CD8-positive, alpha-beta memory T cell (primary cell): ENCODE data around the gene TMOD3. TPM values are rescaled to one million over a fixed set of nuclear protein-coding genes. Genes with fewer than 3 reads are reported as not detected.

Source experiments
- CTCF ChIA-PET: fragments of 350-600 bp; sonication (Branson Sonifier 250); formaldehyde crosslinking; loops from one replicate; lab custom pipeline; 2021; ENCODE audit warnings: antibody characterized with exemption; lab: Charles Lee
- POLR2A ChIA-PET: fragments of 350-600 bp; sonication (Branson Sonifier 250); formaldehyde crosslinking; loops from one replicate; lab custom pipeline; 2021; ENCODE audit warnings: antibody characterized with exemption; lab: Charles Lee
- DNase-seq, 5 donors: peaks; one replicate each; pipeline versions ENCODE4 v3.0.0 to v3.0.0-alpha.2; 2020 to 2022; ENCODE audit warnings: mixed read lengths in 1 of 5
- H3K27ac ChIP-seq: one replicate; pipeline ENCODE4 v1.7.0; 2013; ENCODE audit warnings: low read depth, mild to moderate bottlenecking, low read length, moderate library complexity
- H3K27me3 ChIP-seq: 2 replicates; pipeline ENCODE4 v1.7.0; 2013; ENCODE audit warnings: low read length, mild to moderate bottlenecking; ENCODE audit not compliant: insufficient read depth, poor library complexity, severe bottlenecking
- H3K36me3 ChIP-seq: 2 replicates; pipeline ENCODE4 v1.7.0; 2013; ENCODE audit warnings: mild to moderate bottlenecking, low read length, moderate library complexity; ENCODE audit not compliant: insufficient read depth
- H3K4me1 ChIP-seq: 2 replicates; pipeline ENCODE4 v1.7.0; 2013; ENCODE audit warnings: mild to moderate bottlenecking, low read length, moderate library complexity; ENCODE audit not compliant: insufficient read depth
- H3K4me3 ChIP-seq: 2 replicates; pipeline ENCODE4 v1.7.0; 2013; ENCODE audit warnings: mild to moderate bottlenecking, low read length
- H3K9me3 ChIP-seq: 2 replicates; pipeline ENCODE4 v1.7.0; 2013; ENCODE audit warnings: mild to moderate bottlenecking, low read length
- H3K27ac Mint-ChIP-seq, 8 donors: one replicate each; pipeline ENCODE4 v1.8.0; 2020 to 2021; ENCODE audit warnings: mixed read lengths in 8 of 8, mild to moderate bottlenecking in 6 of 8, inconsistent platforms in 3 of 8, moderate library complexity in 3 of 8
- H3K27me3 Mint-ChIP-seq, 2 donors: one replicate each; pipeline ENCODE4 v1.8.0; 2020 to 2021; ENCODE audit warnings: mixed read lengths in 2 of 2, mild to moderate bottlenecking in 1 of 2, moderate library complexity in 1 of 2
- H3K36me3 Mint-ChIP-seq, 3 donors: one replicate each; pipeline ENCODE4 v1.8.0; 2020 to 2021; ENCODE audit warnings: mixed read lengths in 3 of 3, inconsistent platforms in 1 of 3, mild to moderate bottlenecking in 1 of 3
- H3K4me1 Mint-ChIP-seq, 3 donors: one replicate each; pipeline ENCODE4 v1.8.0; 2020 to 2021; ENCODE audit warnings: mixed read lengths in 3 of 3, inconsistent platforms in 1 of 3, mild to moderate bottlenecking in 1 of 3
- H3K4me3 Mint-ChIP-seq, 7 donors: one replicate each; pipeline ENCODE4 v1.8.0; 2020 to 2021; ENCODE audit warnings: mixed read lengths in 7 of 7, mild to moderate bottlenecking in 6 of 7, moderate library complexity in 4 of 7, inconsistent platforms in 2 of 7
- H3K9me3 Mint-ChIP-seq, 5 donors: one replicate each; pipeline ENCODE4 v1.8.0; 2020 to 2022; ENCODE audit warnings: mixed read lengths in 5 of 5, mild to moderate bottlenecking in 3 of 5, moderate library complexity in 2 of 5, inconsistent platforms in 1 of 5
- polyA plus RNA-seq: library from polyadenylated mRNA; unstranded; fragments of 300-500 nt; fragmentation: Illumina TruSeq; gene quantifications from one replicate; pipeline ENCODE4 v1.2.3, GENCODE V29; 2021
- total RNA-seq, 2 experiments: library from RNA; stranded (reverse); gene quantifications; one replicate each; pipeline ENCODE4 v1.2.3, GENCODE V29; 2021

TMOD3 gene
- total and polyA plus RNA-seq, 3 experiments from 2014 or later: 34.0 to 54.0 (median 52.6) TPM

DNA sequence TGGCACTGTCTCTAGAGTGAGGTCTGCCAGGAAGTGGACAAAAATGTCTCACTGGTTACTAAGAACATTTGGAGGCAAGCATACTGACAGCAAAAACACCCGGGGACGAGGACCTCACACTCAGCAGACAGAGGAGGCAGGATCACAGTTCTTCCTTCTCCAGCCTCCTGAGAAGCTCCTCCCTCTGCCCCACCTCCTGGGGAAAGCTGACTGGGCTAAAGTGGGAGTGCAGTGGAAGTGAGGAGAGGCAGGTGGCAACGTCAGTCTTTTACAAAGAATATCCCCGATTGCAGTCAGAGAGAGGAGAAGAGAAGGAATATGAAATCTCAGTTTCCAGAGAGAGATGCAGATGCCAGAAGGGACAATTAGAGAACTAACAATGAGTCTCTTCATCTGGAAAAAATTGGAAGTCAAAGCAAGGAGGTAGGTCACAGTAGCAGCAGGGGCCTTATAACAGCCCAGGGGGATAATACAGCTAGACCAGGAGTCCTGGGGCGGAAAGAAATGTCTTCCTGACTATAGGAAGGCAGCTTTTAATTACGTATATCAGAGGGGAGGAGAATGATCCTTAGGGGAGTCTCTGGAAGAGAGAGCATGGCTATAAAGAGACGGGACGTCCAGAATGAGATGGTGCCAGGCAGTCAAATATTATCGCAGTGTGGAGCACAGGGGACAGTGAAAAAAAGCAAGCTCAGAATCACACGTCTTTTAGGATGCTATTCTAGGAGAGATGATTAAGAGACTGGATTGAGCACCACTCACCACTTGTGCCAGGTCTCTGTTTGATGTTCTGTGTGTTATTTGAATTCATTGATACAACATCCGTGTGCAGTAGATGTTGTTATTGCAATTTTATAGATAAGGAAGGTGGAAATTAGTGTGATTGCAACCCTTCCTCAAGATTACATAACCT, 95.0 kb downstream of the TMOD3 start:
- Histone ChIP-seq H3K36me3 (peaks cover 18% of the 10 kb centered on the region), H3K9me3 (no peaks in the 10 kb centered on the region), H3K27me3 (no peaks in the 10 kb centered on the region), H3K27ac (no peak overlapping the region), H3K4me3 (no peak overlapping the region), H3K4me1 (no peaks in the 10 kb centered on the region)
- Mint-ChIP-seq H3K36me3 (peaks cover 0 to 65% (median 11%) of the 10 kb centered on the region in 3 donors), H3K27ac (peak overlapping the region in 5 of 8 donors; percentile 1 to 88 (median 71)), H3K4me3 (no peak overlapping the region), H3K27me3 (no peaks in the 10 kb centered on the region), H3K9me3 (no peaks in the 10 kb centered on the region), H3K4me1 (no peaks in the 10 kb centered on the region)
- ChIA-PET POLR2A (no interaction called here), CTCF (interaction anchor here (1.2 kb wide), 1 partner anchor 8 kb away, joined by 3 read pairs; no protein-coding TSS in a partner anchor)
- no peak for DNase-seq

GRCh38 chr15:51926809-51927208, 97.4 kb downstream of the TMOD3 start:
- H3K27me3 Mint-ChIP-seq: no peaks in the 10 kb centered on the region
- no peaks in the 10 kb centered on the region for H3K4me1 ChIP-seq
- DNase-seq: no peak
- H3K27ac ChIP-seq: no peak overlapping the region
- H3K9me3 Mint-ChIP-seq: no peaks in the 10 kb centered on the region
- peaks cover 0 to 60% (median 6%) of the 10 kb centered on the region in 3 donors for H3K36me3 Mint-ChIP-seq
- H3K4me1 Mint-ChIP-seq: no peaks in the 10 kb centered on the region
- no peaks in the 10 kb centered on the region for H3K9me3 ChIP-seq
- H3K27ac Mint-ChIP-seq: peak overlapping the region in 4 of 8 donors; percentile 3 to 30 (median 16)
- no peak overlapping the region for H3K4me3 Mint-ChIP-seq
- ChIA-PET CTCF (interaction anchor here (1.4 kb wide), 1 partner anchor 9 kb away, joined by 5 read pairs; no protein-coding TSS in a partner anchor), POLR2A (no interaction called here)
- peaks cover 12% of the 10 kb centered on the region for H3K36me3 ChIP-seq
- H3K27me3 ChIP-seq: no peaks in the 10 kb centered on the region
- H3K4me3 ChIP-seq: no peak overlapping the region

GRCh38 chr15:51931016-51931415, 101.6 kb downstream of the TMOD3 start:
- H3K4me3 ChIP-seq: no peak overlapping the region
- Mint-ChIP-seq H3K4me3 (no peak overlapping the region), H3K9me3 (no peaks in the 10 kb centered on the region), H3K36me3 (peaks cover 0 to 45% (median 5%) of the 10 kb centered on the region in 3 donors), H3K27ac (peak overlapping the region in 2 of 8 donors; percentile 3 to 68), H3K27me3 (peaks cover 0 to 2% of the 10 kb centered on the region in 2 donors), H3K4me1 (no peaks in the 10 kb centered on the region)
- CTCF ChIA-PET: no interaction called here
- H3K27me3 ChIP-seq: no peaks in the 10 kb centered on the region
- POLR2A ChIA-PET: no interaction called here
- DNase-seq: no peak
- H3K9me3 ChIP-seq: no peaks in the 10 kb centered on the region
- no peaks in the 10 kb centered on the region for H3K36me3 ChIP-seq
- no peak overlapping the region for H3K27ac ChIP-seq
- H3K4me1 ChIP-seq: no peaks in the 10 kb centered on the region

- Histone ChIP-seq H3K4me3 (no peak overlapping the region), H3K27me3 (no peaks in the 10 kb centered on the region), H3K9me3 (no peaks in the 10 kb centered on the region), H3K4me1 (no peaks in the 10 kb centered on the region), H3K36me3 (no peaks in the 10 kb centered on the region), H3K27ac (no peak overlapping the region)
- Mint-ChIP-seq H3K27me3 (peaks cover 0 to 2% of the 10 kb centered on the region in 2 donors), H3K9me3 (no peaks in the 10 kb centered on the region), H3K4me3 (no peak overlapping the region), H3K36me3 (peaks cover 0 to 47% (median 4%) of the 10 kb centered on the region in 3 donors), H3K4me1 (no peaks in the 10 kb centered on the region), H3K27ac (no peak overlapping the region)
- POLR2A ChIA-PET: no interaction called here
- CTCF ChIA-PET: no interaction called here
- no peak for DNase-seq
Measured at GRCh38 chr15:51931638-51932037, 102.2 kb downstream of the TMOD3 start.

DNA sequence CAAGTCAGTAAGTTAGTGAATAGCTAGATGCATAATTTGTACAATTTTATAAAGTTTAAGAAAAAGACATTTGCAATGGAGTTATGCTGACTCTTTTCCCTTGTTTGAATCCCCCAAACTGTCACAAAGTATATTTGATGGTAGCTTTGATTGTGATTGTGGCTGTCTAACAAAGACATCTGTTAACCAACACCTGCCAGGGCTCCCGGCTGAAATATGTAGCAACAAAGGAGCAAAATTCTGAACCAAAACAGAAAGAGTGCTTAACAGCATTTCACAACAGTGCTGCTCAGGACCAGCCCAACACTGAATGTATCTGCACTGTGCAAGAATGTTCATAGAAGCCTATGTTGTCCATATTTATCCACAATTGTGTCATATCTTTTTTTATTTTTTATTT, 102.7 kb downstream of the TMOD3 start:
- Mint-ChIP-seq H3K9me3 (no peaks in the 10 kb centered on the region), H3K27me3 (peaks cover 0 to 2% of the 10 kb centered on the region in 2 donors), H3K27ac (no peak overlapping the region), H3K36me3 (peaks cover under 1 to 45% (median 2%) of the 10 kb centered on the region in 3 donors), H3K4me1 (no peaks in the 10 kb centered on the region), H3K4me3 (no peak overlapping the region)
- CTCF ChIA-PET: interaction anchor here (1.0 kb wide), 1 partner anchor 8 kb away, joined by 3 read pairs; no protein-coding TSS in a partner anchor
- Histone ChIP-seq H3K27me3 (no peaks in the 10 kb centered on the region), H3K9me3 (no peaks in the 10 kb centered on the region), H3K4me1 (no peaks in the 10 kb centered on the region), H3K4me3 (no peak overlapping the region), H3K27ac (no peak overlapping the region), H3K36me3 (no peaks in the 10 kb centered on the region)
- no peak for DNase-seq
- POLR2A ChIA-PET: no interaction called here

DNA sequence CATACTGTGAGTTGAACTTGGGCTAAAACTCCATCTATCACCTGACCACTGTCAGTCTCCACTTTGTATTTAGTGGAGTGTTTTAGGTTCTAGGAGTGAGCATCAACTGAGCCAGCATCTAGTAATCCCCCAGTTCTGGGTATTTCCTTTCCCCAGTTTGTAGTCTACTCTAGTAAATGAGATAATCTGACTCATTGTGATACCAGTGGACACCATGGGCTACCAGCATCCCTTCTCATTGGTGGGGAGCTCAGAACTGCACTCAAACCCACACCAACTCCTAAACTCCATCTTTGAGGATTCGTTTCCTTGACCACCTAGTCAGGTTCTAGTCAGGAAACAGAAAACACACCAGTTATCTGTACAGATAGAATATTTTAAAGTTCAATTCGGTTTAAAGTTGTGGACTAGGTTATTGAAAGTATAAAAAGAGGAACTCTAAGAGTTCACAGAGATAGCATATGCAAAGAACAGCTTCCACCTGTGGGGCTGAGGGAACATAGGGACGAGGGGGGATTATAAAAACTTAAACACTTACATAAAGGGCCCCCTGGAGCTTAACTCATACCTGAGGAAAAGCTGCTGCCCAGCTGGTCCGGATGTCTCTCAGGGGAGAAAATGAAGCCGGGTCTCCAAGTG, 106.1 kb downstream of the TMOD3 start:
- Histone ChIP-seq H3K4me3 (no peak overlapping the region), H3K36me3 (peaks cover 3% of the 10 kb centered on the region), H3K27ac (no peak overlapping the region), H3K27me3 (no peaks in the 10 kb centered on the region), H3K4me1 (no peaks in the 10 kb centered on the region), H3K9me3 (no peaks in the 10 kb centered on the region)
- H3K27me3 Mint-ChIP-seq: peaks cover 0 to 2% of the 10 kb centered on the region in 2 donors
- peak overlapping the region in 7 of 8 donors; percentile 2 to 66 (median 39) for H3K27ac Mint-ChIP-seq
- H3K36me3 Mint-ChIP-seq: peaks cover 4 to 63% (median 7%) of the 10 kb centered on the region in 3 donors
- peaks cover 0 to 1% (median 0%) of the 10 kb centered on the region in 3 donors for H3K4me1 Mint-ChIP-seq
- DNase-seq: no peak
- H3K9me3 Mint-ChIP-seq: no peaks in the 10 kb centered on the region
- H3K4me3 Mint-ChIP-seq: no peak overlapping the region
- ChIA-PET CTCF (interaction anchor here (0.9 kb wide), 1 partner anchor 143 kb away, joined by 3 read pairs; no protein-coding TSS in a partner anchor), POLR2A (no interaction called here)

- DNase-seq: no peak
- POLR2A ChIA-PET: no interaction called here
- Mint-ChIP-seq H3K4me1 (peaks cover 0 to 1% (median 0%) of the 10 kb centered on the region in 3 donors), H3K27ac (peak overlapping the region in 3 of 8 donors; percentile 19 to 76 (median 40)), H3K4me3 (no peak overlapping the region), H3K9me3 (no peaks in the 10 kb centered on the region), H3K36me3 (peaks cover 4 to 60% (median 7%) of the 10 kb centered on the region in 3 donors), H3K27me3 (peaks cover 0 to 2% of the 10 kb centered on the region in 2 donors)
- Histone ChIP-seq H3K27ac (no peak overlapping the region), H3K9me3 (no peaks in the 10 kb centered on the region), H3K36me3 (peaks cover 3% of the 10 kb centered on the region), H3K27me3 (no peaks in the 10 kb centered on the region), H3K4me1 (no peaks in the 10 kb centered on the region), H3K4me3 (no peak overlapping the region)
- CTCF ChIA-PET: interaction anchor here (0.9 kb wide), 1 partner anchor 142 kb away, joined by 3 read pairs; no protein-coding TSS in a partner anchor
Measured at GRCh38 chr15:51936105-51936478, 106.6 kb downstream of the TMOD3 start.
